Endothelial cell of umbilical vein (primary cell): ENCODE data around the gene DRC1.

Source experiments
- GATA2 ChIP-seq: IDR thresholded peaks from 2 replicates; pipeline ENCODE4 v1.7.0; 2011; ENCODE audit warnings: low read depth, mild to moderate bottlenecking, moderate library complexity, mixed read lengths, low read length; ENCODE audit not compliant: insufficient read length, insufficient read depth
- MYC ChIP-seq: IDR thresholded peaks from one replicate; pipeline ENCODE4 v1.6.1; 2011; ENCODE audit warnings: mild to moderate bottlenecking, low read depth, low read length
- POLR2A ChIP-seq: IDR thresholded peaks from 2 replicates; pipeline ENCODE4 v1.6.1; 2012; ENCODE audit warnings: low read depth, mild to moderate bottlenecking, control low read depth, low read length
- POLR2AphosphoS5 ChIP-seq: IDR thresholded peaks from 2 replicates; pipeline ENCODE4 v1.6.1; 2012; ENCODE audit warnings: low read depth, mild to moderate bottlenecking, control low read depth, low read length, moderate library complexity; ENCODE audit not compliant: insufficient read depth
- TF ChIP-seq, protein P1 (sequence below), 2 donors: IDR thresholded peaks; 1 replicate in 1 of 2; 2 replicates in 1 of 2; pipeline ENCODE4 v1.5.1; 2011; ENCODE audit warnings: low read length in 2 of 2, mild to moderate bottlenecking in 2 of 2, moderate library complexity in 2 of 2, control low read depth in 1 of 2, inconsistent platforms in 1 of 2, low read depth in 1 of 2; ENCODE audit not compliant: insufficient read depth in 1 of 2; ENCODE audit errors: extremely low read depth in 1 of 2

DNA sequence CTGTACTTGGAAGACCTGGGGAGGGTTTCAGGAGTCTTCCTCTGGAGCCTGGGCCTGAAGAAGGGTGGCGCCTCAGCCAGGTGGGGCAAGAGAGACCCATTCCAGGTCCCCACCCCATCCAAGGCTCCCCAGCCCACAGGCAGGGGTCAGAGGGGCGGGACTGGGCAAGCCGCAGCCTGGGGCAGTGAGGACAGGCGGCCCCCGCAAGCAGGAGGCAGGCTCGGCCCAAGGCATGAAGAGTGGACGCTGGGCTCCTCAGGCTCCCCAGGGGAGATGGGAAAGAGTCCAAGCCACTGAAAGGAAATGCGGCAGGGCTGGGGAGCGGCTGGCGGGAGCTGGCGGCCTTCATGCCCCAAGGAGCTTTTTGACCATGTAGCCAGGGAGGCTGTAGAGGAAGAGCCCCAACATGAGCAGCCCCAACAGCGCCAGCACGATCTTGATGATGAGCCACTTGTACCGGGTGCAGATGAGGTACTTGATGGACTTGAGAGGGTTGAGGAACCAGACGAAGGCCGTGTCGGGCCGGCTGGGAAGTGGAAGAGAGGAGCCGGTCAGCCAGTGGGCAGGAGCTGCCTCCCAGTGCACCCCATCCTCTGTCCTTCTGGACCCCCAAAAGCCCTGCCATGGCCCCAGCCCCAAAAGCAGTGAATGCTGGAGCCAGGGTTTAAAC is 56.1 kb downstream of the DRC1 start:
- TF ChIP-seq, protein P1, sequence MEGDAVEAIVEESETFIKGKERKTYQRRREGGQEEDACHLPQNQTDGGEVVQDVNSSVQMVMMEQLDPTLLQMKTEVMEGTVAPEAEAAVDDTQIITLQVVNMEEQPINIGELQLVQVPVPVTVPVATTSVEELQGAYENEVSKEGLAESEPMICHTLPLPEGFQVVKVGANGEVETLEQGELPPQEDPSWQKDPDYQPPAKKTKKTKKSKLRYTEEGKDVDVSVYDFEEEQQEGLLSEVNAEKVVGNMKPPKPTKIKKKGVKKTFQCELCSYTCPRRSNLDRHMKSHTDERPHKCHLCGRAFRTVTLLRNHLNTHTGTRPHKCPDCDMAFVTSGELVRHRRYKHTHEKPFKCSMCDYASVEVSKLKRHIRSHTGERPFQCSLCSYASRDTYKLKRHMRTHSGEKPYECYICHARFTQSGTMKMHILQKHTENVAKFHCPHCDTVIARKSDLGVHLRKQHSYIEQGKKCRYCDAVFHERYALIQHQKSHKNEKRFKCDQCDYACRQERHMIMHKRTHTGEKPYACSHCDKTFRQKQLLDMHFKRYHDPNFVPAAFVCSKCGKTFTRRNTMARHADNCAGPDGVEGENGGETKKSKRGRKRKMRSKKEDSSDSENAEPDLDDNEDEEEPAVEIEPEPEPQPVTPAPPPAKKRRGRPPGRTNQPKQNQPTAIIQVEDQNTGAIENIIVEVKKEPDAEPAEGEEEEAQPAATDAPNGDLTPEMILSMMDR (IDR thresholded peaks at IDR 0.05; ENCODE audit: extremely low read depth in 1 of 2, insufficient read depth in 1 of 2, low read depth in 1 of 2, low read length in 2 of 2), result no peak
- no peak for TF ChIP-seq GATA2
- no peak for TF ChIP-seq POLR2AphosphoS5
- no peak for TF ChIP-seq POLR2A
- no peak for TF ChIP-seq MYC
